ENCODE results near the gene PDGFA. TPM values are rescaled to one million over a fixed set of nuclear protein-coding genes. Genes with fewer than 3 reads are reported as not detected.

PDGFA gene
- total RNA-seq, 3 donors from 2014 or later (not counting 1 experiment from before 2014, with no cell fraction given): 0.86 to 2.0 (median 1.5) TPM

- WGBS (ENCODE audit: insufficient coverage): 94% methylated on average over 11 of the region's 12 CpGs
- intact Hi-C loops (cut with micrococcal nuclease): no loop called here
- no peak for DNase-seq
Measured at GRCh38 chr7:508461-509170, 11.0 kb downstream of the PDGFA start.

GRCh38 chr7:507623-508300, 11.9 kb downstream of the PDGFA start:
- 92% methylated on average over 13 of the region's 17 CpGs for WGBS (ENCODE audit: insufficient coverage)
- H3K4me3 ChIP-seq (ENCODE audit: low read length): no peak overlapping the region
- no peak for TF ChIP-seq CTCF (IDR thresholded peaks at IDR 0.05)
- no peaks in the 10 kb centered on the region for H3K9me3 Mint-ChIP-seq
- no peak for DNase-seq
- H3K27me3 ChIP-seq (ENCODE audit: control insufficient read depth, insufficient read depth, low read length): no peaks in the 10 kb centered on the region
- no peak overlapping the region for H3K4me3 Mint-ChIP-seq
- no peaks in the 10 kb centered on the region for H3K4me1 Mint-ChIP-seq
- H3K36me3 ChIP-seq (ENCODE audit: control insufficient read depth, insufficient read depth, low read length): no peaks in the 10 kb centered on the region
- H3K36me3 Mint-ChIP-seq: no peaks in the 10 kb centered on the region
- H3K9me3 ChIP-seq (ENCODE audit: control insufficient read depth, insufficient read depth, low read length): no peaks in the 10 kb centered on the region
- no peaks in the 10 kb centered on the region for H3K4me1 ChIP-seq (ENCODE audit: control insufficient read depth, insufficient read depth, low read length)
- no peaks in the 10 kb centered on the region for H3K27me3 Mint-ChIP-seq (ENCODE audit: low read depth in 2 of 2)
- intact Hi-C loops (cut with micrococcal nuclease): no loop called here
- no peak overlapping the region for H3K27ac ChIP-seq (ENCODE audit: low read length)
- H3K27ac Mint-ChIP-seq: no peak overlapping the region
- no peak for ATAC-seq

More at GRCh38 chr7:508461-509170, 11.0 kb downstream of the PDGFA start:
- TF ChIP-seq CTCF (IDR thresholded peaks at IDR 0.05): no peak
- Histone ChIP-seq H3K27ac (ENCODE audit: low read length) (no peak overlapping the region), H3K9me3 (ENCODE audit: control insufficient read depth, insufficient read depth, low read length) (no peaks in the 10 kb centered on the region), H3K4me3 (ENCODE audit: low read length) (no peak overlapping the region), H3K36me3 (ENCODE audit: control insufficient read depth, insufficient read depth, low read length) (no peaks in the 10 kb centered on the region), H3K4me1 (ENCODE audit: control insufficient read depth, insufficient read depth, low read length) (peaks cover 3% of the 10 kb centered on the region), H3K27me3 (ENCODE audit: control insufficient read depth, insufficient read depth, low read length) (no peaks in the 10 kb centered on the region)
- H3K9me3 Mint-ChIP-seq: no peaks in the 10 kb centered on the region
- H3K27me3 Mint-ChIP-seq (ENCODE audit: low read depth in 2 of 2): peaks cover 0 to 1% of the 10 kb centered on the region in 2 donors
- H3K36me3 Mint-ChIP-seq: no peaks in the 10 kb centered on the region
- no peak overlapping the region for H3K4me3 Mint-ChIP-seq
- ATAC-seq: no peak
- H3K27ac Mint-ChIP-seq: no peak overlapping the region
- H3K4me1 Mint-ChIP-seq: no peaks in the 10 kb centered on the region

- no peak for DNase-seq
- H3K4me3 Mint-ChIP-seq: no peak overlapping the region
- Histone ChIP-seq H3K36me3 (ENCODE audit: control insufficient read depth, insufficient read depth, low read length) (no peaks in the 10 kb centered on the region), H3K4me3 (ENCODE audit: low read length) (no peak overlapping the region), H3K4me1 (ENCODE audit: control insufficient read depth, insufficient read depth, low read length) (no peaks in the 10 kb centered on the region), H3K27me3 (ENCODE audit: control insufficient read depth, insufficient read depth, low read length) (no peaks in the 10 kb centered on the region), H3K9me3 (ENCODE audit: control insufficient read depth, insufficient read depth, low read length) (no peaks in the 10 kb centered on the region), H3K27ac (ENCODE audit: low read length) (no peak overlapping the region)
- WGBS (ENCODE audit: insufficient coverage): 87% methylated on average over 15 of the region's 15 CpGs
- H3K9me3 Mint-ChIP-seq: no peaks in the 10 kb centered on the region
- TF ChIP-seq CTCF (IDR thresholded peaks at IDR 0.05): no peak
- ATAC-seq: no peak
- no peaks in the 10 kb centered on the region for H3K36me3 Mint-ChIP-seq
- H3K4me1 Mint-ChIP-seq: no peaks in the 10 kb centered on the region
- H3K27ac Mint-ChIP-seq: no peak overlapping the region
- intact Hi-C loops (cut with micrococcal nuclease): no loop called here
- no peaks in the 10 kb centered on the region for H3K27me3 Mint-ChIP-seq (ENCODE audit: low read depth in 2 of 2)
Measured at GRCh38 chr7:506921-507622, 12.6 kb downstream of the PDGFA start.
